ENCODE results near the gene CHST13.

The CHST13 gene

DNA sequence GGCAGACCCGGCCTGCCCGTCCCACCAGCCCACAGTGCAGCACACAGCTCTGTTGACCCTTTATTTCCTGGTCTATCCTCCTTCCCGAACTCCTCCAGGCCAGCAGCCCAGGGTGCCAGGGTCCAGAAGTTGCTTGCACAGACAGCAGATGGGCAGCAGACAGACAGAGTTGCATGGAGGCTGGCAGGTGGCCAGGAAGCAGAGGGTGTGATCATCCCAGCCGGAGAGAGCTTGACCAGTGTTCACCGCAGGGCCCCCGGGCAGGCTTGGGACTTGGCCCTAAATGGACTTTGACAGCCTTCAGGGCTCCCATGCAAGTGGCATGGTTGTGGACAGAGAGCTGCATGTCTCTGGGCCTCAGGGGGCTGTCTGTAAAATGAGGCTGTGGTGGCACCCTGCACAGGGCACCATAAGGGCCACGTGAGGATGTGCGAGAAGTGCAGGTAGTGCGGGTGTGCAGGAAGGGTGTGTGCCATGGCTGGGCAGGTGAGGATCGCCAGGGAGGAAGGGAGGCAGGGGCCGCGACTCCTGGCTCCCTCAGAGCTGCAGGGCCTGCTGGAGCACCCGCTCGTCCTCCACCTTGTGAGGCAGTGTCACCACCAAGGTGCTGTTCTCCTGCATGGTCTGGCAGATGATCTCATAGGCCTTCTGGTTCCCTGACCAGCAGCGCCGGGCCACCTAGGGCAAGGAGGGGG, 42.0 kb upstream of the CHST13 start:
- H3K79me2 ChIP-seq, result no peaks in the 10 kb centered on the region
- no peak overlapping the region for H3K27ac ChIP-seq
- H3K4me3 ChIP-seq (ENCODE audit: low read depth, low read length), result no peak overlapping the region
- no peak overlapping the region for H3K9ac ChIP-seq
- no peak for TF ChIP-seq CTCF (IDR thresholded peaks at IDR 0.05)
- peaks cover 8% of the 10 kb centered on the region for H3K4me1 ChIP-seq
- H3K9me3 ChIP-seq (ENCODE audit: control insufficient read depth, low read length), result no peaks in the 10 kb centered on the region
- no peak overlapping the region for H2AFZ ChIP-seq
- H3K27me3 ChIP-seq (ENCODE audit: control insufficient read depth, insufficient read depth, low read length), result no peaks in the 10 kb centered on the region
- no peaks in the 10 kb centered on the region for H3K36me3 ChIP-seq (ENCODE audit: control insufficient read depth, insufficient read depth, low read length)
- H3K4me2 ChIP-seq (ENCODE audit: low read length), result no peak overlapping the region

GRCh38 chr3:126482503-126483255, 41.3 kb upstream of the CHST13 start:
- H3K9ac ChIP-seq, result no peak overlapping the region
- no peak overlapping the region for H2AFZ ChIP-seq
- no peak overlapping the region for H3K4me2 ChIP-seq (ENCODE audit: low read length)
- TF ChIP-seq CTCF (IDR thresholded peaks at IDR 0.05), result no peak
- no peaks in the 10 kb centered on the region for H3K27me3 ChIP-seq (ENCODE audit: control insufficient read depth, insufficient read depth, low read length)
- no peaks in the 10 kb centered on the region for H3K36me3 ChIP-seq (ENCODE audit: control insufficient read depth, insufficient read depth, low read length)
- H3K27ac ChIP-seq, result no peak overlapping the region
- H3K4me3 ChIP-seq (ENCODE audit: low read depth, low read length), result no peak overlapping the region
- H3K79me2 ChIP-seq, result no peaks in the 10 kb centered on the region
- H3K9me3 ChIP-seq (ENCODE audit: control insufficient read depth, low read length), result no peaks in the 10 kb centered on the region
- H3K4me1 ChIP-seq, result peaks cover 8% of the 10 kb centered on the region

DNA sequence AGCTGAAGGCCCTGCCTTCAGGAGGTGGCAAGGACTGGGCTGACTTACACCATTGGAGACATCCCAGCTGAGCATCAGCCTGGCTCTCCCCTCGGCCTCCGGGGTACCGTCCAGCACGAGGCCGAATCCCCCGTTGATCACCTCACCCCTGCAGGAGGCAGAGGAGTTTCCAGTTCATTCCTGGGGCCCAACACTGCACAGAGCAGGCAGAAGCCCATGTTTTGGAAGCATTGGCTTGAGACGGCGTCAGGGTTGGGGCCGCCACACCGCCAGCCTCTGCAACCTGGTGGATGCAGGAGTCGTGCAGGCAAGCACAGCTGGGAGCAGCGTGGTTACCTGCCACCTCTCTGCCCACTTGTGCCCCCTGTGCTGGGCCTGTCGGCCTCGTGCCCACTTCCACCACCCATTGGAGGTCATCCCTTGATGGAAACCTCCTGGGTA, 40.6 kb upstream of the CHST13 start:
- Histone ChIP-seq H2AFZ (no peak overlapping the region), H3K9ac (no peak overlapping the region), H3K27me3 (ENCODE audit: control insufficient read depth, insufficient read depth, low read length) (no peaks in the 10 kb centered on the region), H3K4me1 (peaks cover 8% of the 10 kb centered on the region), H3K4me3 (ENCODE audit: low read depth, low read length) (no peak overlapping the region), H3K79me2 (no peaks in the 10 kb centered on the region), H3K4me2 (ENCODE audit: low read length) (no peak overlapping the region), H3K9me3 (ENCODE audit: control insufficient read depth, low read length) (no peaks in the 10 kb centered on the region), H3K27ac (no peak overlapping the region), H3K36me3 (ENCODE audit: control insufficient read depth, insufficient read depth, low read length) (no peaks in the 10 kb centered on the region)
- TF ChIP-seq CTCF (IDR thresholded peaks at IDR 0.05), result no peak

- Histone ChIP-seq H3K79me2 (no peaks in the 10 kb centered on the region), H2AFZ (peak overlapping the region; percentile 56), H3K27me3 (ENCODE audit: control insufficient read depth, insufficient read depth, low read length) (no peaks in the 10 kb centered on the region), H3K4me3 (ENCODE audit: low read depth, low read length) (no peak overlapping the region), H3K9ac (no peak overlapping the region), H3K36me3 (ENCODE audit: control insufficient read depth, insufficient read depth, low read length) (no peaks in the 10 kb centered on the region), H3K9me3 (ENCODE audit: control insufficient read depth, low read length) (no peaks in the 10 kb centered on the region), H3K4me1 (peaks cover 8% of the 10 kb centered on the region), H3K27ac (no peak overlapping the region), H3K4me2 (ENCODE audit: low read length) (no peak overlapping the region)
- no peak for TF ChIP-seq CTCF (IDR thresholded peaks at IDR 0.05)
Measured at GRCh38 chr3:126484148-126484547, 39.8 kb upstream of the CHST13 start.

Data from parathyroid adenoma (tissue), 2 donors.